ENCODE data around the gene CHN2. TPM values are rescaled to one million over a fixed set of nuclear protein-coding genes. Genes with fewer than 3 reads are reported as not detected.

CHN2 gene
- polyA plus RNA-seq, 1 donor, result 19.0 TPM

GRCh38 chr7:29284696-29285443 is 90.3 kb downstream of the CHN2 start:
- no peak for DNase-seq

GRCh38 chr7:29285444-29285793 is 90.8 kb downstream of the CHN2 start:
- DNase-seq, result no peak

- no peak for DNase-seq
Measured at GRCh38 chr7:29285861-29286260, 91.3 kb downstream of the CHN2 start.

GRCh38 chr7:29287366-29287765 is 92.8 kb downstream of the CHN2 start:
- no peak for DNase-seq

- no peak for DNase-seq
Measured at GRCh38 chr7:29288181-29289091, 93.9 kb downstream of the CHN2 start.

- no peak for DNase-seq
Measured at GRCh38 chr7:29289156-29290021, 94.8 kb downstream of the CHN2 start.

GRCh38 chr7:29290829-29291228 is 96.3 kb downstream of the CHN2 start:
- DNase-seq, result no peak

GRCh38 chr7:29291723-29292618 is 97.4 kb downstream of the CHN2 start:
- DNase-seq, result no peak

- DNase-seq, result no peak
Measured at GRCh38 chr7:29292886-29293658, 98.5 kb downstream of the CHN2 start.

- no peak for DNase-seq
Measured at GRCh38 chr7:29296421-29296820, 101.8 kb downstream of the CHN2 start.

- DNase-seq, result no peak
Measured at GRCh38 chr7:29297194-29297890, 102.8 kb downstream of the CHN2 start.

GRCh38 chr7:29299086-29299485 is 104.5 kb downstream of the CHN2 start:
- no peak for DNase-seq

- no peak for DNase-seq
Measured at GRCh38 chr7:29300026-29300480, 105.5 kb downstream of the CHN2 start.

GRCh38 chr7:29300649-29301048 is 106.1 kb downstream of the CHN2 start:
- DNase-seq, result no peak

- DNase-seq, result no peak
Measured at GRCh38 chr7:29302666-29303395, 108.3 kb downstream of the CHN2 start.

GRCh38 chr7:29304756-29305155 is 110.2 kb downstream of the CHN2 start:
- no peak for DNase-seq

- no peak for DNase-seq
Measured at GRCh38 chr7:29306319-29306991, 111.9 kb downstream of the CHN2 start.

- DNase-seq, result no peak
Measured at GRCh38 chr7:29308424-29308823, 113.8 kb downstream of the CHN2 start.
